SK-N-DZ (cell line): ENCODE data around the gene SLC29A3.
"Not testable (repeated sequence)": the region's sequence is repeated elsewhere in the genome, so short reads cannot be mapped to it uniquely, and the experiment has no call there.

Experiments
- DNase-seq: peaks from one replicate; pipeline ENCODE4 v3.0.0-alpha.2; 2015; ENCODE audit warnings: low spot score

SLC29A3 gene

DNA sequence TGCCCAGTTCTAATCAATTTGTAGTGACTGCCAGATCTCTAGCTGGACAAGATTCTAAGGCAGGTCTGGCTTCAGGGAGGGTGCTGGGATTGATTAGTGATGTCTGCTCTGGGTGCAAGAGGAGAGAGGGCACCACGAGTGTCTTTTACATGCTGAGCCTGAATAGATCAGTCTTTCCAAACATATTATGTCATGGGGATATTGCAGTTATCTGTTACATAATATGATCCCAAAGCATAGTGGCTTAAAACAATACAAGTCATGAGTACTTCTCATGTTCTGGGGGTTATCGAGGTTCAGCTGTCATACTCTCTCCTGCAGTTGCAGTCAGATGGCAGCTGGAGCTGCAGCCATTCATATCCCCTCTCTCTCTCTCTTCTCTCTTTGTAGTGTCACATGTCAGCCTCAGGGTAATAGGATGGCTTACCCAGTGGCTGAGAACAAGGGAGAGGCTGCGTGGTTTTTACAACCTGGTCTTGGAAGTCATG, 26.0 kb downstream of the SLC29A3 start:
- DNase-seq, result no peak

DNA sequence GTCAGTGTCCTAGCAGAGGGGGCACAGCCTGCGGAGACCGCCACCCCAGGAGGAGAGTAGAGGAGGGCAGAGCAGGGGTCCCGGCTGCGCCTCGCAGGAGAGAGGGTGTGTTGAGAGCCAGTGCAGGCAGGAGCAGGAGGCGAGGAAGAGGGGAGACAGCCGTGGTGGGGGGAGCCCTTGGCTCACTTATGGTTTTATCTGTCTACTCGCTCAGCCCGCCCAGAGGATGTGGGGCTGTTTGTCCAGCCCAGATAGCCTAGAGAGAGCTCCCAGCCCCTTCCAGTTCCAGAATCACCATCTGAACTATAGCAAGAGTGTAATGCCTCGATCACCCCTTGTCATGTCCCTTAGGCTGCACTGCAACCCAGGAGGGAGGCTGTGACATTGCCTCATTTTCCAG, 26.6 kb downstream of the SLC29A3 start:
- DNase-seq, result no peak

DNA sequence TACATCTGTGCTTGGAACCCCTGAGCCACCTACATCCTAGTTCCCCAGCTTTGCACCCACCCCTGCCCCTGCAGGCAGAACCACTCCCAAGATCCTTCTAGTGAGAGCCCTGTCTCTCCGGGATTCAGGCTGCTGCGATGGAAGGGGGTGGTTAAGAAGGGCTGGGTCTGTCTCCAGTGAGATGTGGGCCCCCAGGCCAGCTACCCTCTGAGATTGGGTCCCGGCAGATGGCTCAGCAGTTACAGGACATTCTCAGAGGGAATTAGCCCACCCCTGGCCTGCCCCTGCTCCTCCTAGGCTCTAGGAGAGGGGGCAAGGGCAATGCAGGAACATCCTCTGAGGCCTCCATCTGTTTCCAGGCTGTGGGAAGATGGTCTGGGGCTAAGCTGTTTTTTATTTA, 27.7 kb downstream of the SLC29A3 start:
- no peak for DNase-seq

DNA sequence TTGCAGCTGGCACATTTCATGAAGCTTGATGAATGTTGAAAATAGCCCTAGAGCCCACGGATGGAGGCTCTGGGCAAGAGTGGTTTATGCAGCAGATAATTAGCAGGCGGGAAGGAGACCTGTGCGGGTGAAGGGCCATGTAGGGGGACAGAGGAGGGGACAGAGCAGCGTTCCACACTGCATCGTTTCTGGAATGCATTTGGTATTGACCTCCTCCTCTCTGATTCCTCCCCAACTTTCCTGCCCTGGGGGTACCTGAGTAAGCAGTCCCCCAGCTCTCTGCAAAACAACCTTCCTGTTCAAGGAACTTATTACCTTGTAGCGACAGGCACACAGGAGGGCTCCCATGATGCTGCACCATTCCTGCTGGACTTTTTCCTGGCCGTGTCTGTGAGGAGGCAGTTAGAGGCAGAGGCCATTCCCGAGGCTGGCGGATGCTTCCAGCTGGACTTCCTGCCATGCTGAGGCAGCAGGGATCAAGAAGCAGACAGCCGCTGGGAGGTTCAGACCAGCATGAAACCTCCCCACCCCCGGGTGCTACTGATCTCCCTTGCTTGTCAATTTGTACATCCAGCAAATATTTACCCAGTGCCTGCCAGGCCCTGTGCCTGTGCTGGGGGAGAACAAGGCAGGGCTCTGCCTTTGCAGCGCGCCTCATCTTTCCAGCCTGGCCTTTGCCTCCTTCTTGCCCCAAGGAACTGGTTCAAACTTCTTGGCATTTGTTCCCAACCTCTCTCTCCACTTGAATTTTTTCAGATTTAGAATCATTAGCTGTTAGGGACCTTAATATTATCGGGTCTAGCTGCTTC, 28.7 kb downstream of the SLC29A3 start:
- DNase-seq, result no peak

DNA sequence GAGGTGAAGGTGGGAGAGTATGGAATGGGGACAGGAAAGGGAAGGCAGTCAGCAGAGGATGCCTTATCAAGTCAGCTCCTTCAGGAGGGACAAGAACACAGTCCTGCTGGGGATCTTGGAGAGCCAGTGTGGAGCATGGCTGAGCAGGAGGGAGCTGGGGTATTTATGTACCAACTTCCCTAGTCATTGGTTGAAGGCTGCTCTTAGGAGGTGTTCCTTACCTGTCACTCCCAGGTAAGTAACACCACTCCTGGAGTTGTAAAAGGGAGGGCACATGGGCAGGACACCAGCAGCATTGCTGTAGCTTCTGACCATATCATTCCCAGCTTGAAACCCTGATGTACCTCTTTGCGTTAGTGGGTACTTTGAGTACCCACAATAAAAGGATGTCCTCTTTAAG, 29.8 kb downstream of the SLC29A3 start:
- no peak for DNase-seq

DNA sequence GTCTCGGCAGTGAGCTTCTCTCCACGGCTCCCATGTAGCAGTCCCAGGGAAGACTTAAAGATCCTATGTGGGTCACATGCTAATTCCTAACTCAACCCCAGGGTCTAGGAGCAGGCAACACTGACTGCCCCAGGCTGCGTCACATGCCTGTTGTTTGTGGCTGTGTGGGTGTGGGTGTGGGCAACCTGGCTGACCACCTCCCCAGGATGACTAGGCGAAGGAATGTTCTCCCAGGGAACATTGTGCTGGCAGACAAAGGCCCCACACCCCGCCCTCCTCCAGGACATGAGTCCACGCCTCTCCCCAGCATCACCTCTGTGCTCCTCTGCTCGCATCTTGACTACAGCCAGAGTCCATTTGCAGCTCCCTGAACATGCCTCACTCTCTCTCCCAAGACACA, 30.3 kb downstream of the SLC29A3 start:
- no peak for DNase-seq

DNA sequence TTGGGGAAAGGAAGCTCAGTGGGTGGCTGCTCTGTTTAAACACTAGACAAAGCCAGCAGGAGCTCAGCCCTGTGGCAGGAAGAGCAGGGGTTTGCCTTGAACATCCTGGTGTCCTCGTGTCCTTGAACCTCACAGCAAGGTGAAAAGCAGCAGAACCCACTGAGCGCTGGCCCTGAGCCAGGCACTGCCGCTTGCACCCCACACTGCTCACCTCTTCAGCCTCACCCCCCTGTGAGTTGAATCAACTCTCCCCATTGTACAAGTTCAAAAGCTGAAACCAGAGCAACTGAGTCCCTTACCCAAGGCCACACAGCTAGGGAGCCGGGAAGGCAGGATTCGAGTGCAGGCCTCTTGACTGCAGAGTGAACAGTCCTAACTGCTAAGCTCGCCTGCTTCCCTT, 32.0 kb downstream of the SLC29A3 start:
- DNase-seq, result no peak

DNA sequence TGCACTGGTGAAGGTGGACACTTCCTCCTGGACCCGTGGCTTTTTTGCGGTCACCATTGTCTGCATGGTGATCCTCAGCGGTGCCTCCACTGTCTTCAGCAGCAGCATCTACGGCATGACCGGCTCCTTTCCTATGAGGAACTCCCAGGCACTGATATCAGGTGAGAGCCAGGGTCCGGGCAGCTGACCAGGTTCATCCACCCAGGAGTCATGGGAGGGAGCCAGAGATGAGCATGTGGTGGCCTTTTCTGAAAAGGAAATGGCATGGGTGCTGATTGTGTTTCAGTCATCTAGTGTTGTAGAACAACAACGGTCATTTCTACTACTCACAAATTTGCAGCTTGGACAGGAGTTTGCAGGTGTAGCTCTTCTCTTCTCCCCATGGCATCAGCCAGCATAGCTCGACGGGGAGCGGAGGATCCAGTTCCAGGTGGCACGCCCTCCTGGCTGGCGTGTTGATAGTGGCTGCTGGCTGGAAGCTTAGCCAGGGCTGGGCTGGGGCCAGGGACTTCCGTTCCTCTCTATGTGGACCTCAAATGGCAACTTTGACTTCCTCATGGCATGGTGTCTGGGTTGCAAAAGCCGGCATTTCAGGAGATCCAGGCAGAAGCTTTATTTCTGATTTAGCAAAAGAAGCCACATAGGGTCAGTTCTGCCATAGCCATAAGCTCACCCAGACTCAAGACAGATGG, 32.7 kb downstream of the SLC29A3 start:
- DNase-seq, result no peak

DNA sequence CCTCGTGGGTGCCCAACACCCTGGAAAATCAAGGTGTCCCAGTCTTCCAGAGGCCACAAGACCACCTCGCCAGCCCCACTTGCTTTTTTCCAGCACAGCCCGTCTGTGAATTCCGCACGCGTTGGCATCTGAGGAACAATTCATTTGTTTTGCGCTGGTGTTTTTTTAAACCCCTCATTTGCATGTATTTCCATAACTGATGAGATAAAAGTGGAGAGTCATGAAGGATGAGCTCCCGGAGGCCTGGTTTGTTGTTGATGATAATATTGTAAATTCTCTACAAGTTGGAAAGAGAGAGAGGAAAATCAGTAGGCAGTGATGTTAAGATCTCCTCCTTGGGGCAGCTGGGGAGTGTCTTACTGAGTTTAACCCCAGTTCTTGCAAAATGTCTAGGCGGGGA, 34.6 kb downstream of the SLC29A3 start:
- DNase-seq, result no peak

DNA sequence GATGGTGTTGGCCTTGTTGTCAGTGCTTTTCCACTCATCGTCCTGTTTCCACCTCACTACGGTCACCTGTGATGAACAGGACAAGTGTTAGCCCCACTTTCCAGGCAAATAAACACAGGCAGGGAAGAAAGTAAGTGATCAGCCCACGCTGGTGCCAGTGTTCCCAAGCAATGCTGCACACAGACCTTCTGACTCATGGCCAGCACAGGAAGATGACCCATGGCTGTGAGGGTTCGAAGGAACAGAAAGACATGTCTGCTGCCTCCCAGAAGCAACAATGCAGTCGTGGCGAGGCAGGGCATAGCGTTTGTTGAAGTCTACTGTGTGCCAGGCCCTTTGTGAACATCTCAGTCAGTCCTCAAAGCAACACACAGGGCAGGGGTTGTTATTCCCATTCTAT, 35.7 kb downstream of the SLC29A3 start:
- DNase-seq, result no peak

DNA sequence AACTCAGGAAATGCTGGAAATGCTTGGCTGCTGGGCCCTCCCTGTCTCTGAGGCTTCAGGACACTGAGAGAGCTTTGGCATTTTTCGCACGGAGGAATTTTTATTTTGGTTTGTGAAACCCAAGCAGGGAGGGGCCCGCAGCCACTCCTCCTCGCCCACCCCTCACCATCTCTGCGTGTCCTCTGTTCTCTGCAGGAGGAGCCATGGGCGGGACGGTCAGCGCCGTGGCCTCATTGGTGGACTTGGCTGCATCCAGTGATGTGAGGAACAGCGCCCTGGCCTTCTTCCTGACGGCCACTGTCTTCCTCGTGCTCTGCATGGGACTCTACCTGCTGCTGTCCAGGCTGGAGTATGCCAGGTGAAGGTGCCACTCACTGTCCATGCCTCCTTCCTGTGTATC, 36.8 kb downstream of the SLC29A3 start:
- no peak for DNase-seq

DNA sequence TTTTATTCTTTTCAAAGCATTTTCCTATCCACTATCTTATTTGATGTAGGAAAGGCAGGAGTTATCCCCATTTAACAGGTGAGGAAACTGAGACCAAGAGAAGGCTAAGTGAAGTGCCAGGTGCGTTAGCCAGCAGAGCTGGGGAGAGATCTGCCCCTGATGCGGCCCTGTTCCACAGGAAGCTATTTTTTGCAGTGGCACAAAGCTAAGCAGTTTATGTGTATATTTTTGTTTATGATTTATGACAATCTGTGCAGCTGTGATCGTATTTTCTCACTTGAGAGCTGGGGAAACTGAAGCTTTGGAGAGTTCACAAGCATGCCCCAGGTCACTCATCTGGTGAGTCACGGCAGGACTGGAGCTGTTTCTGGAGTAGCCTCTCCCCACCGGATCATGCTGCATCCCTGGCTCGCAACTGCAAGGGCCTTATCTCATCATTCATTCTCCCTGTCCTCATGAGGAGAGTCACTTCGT, 38.8 kb downstream of the SLC29A3 start:
- no peak for DNase-seq

DNA sequence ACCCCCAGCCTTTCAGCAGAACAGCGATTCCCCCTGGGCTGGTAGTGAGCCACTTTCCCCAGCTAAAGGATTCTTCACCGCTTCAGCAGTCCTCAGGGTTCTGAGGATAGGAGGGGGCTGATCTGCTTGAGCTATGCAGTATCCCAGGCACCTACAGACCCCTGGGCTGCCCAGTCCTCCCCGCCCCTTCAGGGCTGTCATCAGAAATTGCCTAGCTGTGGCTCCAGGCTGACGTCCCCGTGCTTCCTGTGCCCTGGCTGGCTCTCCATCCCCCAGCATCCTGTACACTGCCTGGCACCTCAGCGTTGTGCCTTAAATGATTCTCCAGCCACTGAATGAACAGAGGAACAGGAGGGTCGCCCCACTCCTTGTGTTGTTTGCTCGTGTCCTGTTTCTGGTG, 39.2 kb downstream of the SLC29A3 start:
- no peak for DNase-seq

DNA sequence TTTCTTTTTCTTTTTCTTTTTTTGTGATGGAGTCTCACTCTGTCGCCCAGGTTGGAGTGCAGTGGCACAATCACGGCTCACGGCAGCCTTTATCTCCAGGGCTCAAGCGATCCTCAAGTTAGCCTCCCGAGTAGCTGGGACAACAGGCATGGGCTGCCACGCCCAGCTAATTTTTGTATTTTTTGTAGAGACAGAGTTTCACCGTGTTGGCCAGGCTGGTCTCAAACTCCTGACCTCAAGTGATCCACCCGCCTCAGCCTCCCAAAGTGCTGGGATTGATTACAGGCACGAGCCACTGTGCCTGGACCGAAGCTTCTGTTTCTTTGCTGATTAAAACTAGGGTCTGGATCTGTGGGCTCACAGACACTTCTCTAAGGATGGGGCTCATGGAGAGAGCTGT, 39.8 kb downstream of the SLC29A3 start:
- DNase-seq, result not testable (repeated sequence)

DNA sequence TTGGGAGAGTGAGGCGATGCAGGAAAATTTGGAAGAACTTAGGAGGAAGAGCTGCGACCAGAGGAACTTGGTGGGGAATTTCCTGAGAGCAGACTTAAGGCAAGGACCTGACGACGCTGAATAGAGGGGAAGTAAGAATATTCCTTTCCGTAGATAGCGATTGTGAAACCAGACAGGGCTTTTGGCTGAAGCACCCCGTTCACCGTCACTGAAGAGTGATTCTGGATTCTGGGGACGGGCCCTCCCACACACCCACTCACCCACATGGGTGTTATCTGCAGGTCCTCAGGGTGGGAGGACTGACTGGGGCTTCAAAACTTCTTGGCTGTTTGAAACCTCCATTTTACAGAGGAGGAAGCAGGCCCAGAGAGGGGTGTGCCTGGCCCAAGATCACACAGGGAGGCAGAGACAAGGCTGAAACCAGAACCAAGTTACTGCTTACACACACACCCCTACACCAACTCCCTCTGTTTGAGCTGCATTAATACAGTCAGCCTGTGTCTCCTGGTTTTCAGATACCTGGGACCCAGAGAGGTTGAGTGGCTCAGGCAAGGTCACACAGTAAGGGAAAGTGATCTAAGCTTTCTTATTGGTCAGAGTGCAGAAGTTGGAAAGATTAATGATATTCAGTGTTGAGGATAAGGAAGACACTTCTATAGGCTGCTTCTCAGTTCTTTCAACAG, 40.4 kb downstream of the SLC29A3 start:
- DNase-seq, result no peak

DNA sequence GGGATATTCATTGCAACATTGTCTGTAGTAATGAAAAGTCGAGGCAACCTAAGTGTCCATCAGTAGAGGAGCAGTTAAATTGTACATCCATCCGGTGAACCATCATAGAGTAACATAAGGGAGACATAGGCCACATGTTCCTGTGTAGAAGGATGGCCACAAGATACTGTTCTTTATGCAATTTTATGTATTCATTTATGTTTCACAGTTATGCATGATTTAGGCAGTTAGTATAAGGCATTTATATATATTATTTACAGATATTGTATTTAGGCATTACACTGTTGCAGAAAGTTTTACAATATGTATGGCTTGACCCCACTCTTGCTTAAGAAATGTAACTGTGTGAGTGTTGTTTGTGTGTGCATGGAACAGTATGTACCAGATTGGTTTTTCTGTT, 41.7 kb downstream of the SLC29A3 start:
- no peak for DNase-seq

DNA sequence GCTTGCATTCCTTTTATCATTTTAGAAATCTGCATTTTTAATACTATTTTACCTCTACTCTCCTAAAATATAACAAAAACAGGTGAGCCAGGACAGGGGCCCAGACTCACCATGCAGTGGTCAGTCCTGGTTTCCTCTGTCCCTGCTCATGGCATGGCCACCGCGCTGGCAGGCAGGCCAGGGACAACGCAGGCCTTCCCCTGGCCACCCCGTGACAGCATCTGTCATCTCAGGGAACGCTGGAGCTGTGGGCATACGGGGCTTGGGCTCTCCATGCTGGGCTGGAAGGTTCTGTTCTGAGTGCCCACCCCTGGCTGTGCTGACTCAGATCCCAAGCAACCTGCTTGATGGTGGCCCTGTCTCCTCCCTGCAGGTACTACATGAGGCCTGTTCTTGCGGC, 42.5 kb downstream of the SLC29A3 start:
- DNase-seq, result no peak

DNA sequence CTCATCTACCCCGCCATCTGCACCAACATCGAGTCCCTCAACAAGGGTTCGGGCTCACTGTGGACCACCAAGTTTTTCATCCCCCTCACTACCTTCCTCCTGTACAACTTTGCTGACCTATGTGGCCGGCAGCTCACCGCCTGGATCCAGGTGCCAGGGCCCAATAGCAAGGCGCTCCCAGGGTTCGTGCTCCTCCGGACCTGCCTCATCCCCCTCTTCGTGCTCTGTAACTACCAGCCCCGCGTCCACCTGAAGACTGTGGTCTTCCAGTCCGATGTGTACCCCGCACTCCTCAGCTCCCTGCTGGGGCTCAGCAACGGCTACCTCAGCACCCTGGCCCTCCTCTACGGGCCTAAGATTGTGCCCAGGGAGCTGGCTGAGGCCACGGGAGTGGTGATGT, 43.1 kb downstream of the SLC29A3 start:
- no peak for DNase-seq

DNA sequence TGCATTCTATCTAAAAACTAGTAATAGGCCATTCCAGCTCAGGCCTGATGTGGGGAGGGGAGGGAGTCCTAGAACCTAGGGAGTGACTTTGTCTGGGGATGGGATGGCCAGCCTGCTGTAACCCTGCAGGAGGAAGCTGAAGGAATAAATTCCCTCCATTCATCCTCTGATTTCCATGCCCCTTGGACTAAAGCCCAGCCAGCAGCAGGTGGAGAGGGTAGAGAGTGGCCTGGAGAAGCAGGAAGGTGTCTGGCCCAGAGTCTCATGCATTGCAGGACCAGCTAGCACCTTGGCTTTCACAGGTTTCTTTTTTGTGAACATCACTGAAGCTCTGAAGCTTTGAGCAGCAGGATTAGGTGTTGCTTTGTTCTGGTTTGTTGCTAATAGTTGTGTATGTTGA, 44.9 kb downstream of the SLC29A3 start:
- no peak for DNase-seq

DNA sequence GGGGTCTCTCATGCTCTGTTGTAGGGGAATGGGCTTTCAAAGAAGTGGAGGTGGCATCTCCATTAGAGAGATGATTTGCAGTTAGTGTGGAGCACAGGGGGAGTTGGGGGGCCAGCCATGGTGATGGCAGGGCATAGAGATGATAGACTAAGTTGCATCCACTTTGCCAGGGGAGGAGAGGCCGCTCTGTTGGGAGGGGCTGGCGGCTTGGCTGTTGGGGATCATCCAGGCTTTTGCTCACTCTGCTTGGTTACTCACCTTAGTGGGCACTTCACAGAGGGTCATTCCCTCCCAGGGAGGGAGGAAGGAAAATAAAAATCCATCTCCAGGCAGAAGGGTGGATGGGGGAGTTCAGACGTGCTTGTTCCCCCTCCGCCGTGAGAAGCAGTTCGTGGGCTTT, 46.3 kb downstream of the SLC29A3 start:
- DNase-seq, result no peak

DNA sequence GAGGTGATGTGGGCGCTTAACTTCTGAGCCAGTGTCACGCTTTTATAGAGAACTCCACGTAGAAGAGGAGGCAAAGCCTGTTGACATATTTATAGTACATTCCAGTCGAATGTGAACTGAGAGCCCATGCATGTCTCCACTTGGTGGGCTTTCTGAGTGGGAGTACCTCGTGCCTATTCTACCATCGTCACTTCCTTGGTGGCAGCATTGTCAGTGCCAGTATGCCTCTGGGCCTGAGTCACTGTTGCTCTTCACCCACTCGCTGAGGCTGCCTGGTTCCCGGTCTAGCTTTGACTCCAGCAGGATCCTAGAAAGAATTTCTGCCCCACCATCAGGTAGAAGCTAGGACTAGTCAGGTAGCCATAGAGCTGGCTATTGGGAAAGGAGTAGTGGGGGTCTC, 47.6 kb downstream of the SLC29A3 start:
- DNase-seq, result no peak

DNA sequence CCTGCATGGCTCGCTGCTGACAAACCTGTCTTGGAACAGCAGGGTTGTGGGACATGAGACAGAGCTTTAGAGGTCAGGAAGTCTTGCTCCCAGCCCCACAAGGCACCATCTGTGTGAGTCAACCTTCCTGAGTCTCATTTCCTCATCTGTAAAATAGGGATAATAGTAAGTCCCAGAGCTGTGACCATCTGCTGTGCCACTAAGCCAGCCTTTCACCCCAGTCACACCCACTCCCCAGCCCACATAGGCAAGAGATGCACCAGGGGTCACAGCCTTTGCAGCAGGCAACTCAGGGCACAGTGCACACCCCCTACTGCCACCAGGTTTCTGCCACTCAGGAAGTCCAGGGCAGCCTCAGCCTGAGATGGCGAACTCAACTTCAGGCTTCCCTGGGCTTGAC, 48.2 kb downstream of the SLC29A3 start:
- no peak for DNase-seq

DNA sequence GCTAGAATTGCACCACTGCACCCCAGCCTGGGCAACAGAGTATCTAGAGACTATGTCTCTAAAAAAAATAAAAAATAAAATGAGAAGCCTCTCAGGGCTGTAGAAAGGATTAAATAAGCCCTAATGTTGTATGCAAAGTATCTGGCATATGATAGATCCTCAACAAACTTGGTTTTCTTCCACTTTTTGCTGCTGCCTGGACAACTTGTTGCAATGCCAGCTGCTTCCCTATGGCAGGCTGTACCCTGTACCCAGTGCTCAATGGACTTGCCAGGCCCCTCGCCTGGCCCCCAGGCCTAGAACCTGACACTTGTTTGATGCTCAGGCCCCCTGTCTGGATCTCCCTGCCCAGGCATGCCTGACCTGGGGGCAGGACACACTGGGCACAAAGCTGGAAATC, 49.1 kb downstream of the SLC29A3 start:
- DNase-seq, result no peak
